Tibial nerve (tissue), 4 donors: ENCODE results near the gene OPTC.

Source experiments
- EP300 ChIP-seq, 2 donors: sonication (generic); formaldehyde crosslinking; IDR thresholded peaks; one replicate each; pipeline ENCODE4 v1.6.1; 2017; ENCODE audit warnings: antibody characterized with exemption in 2 of 2, mild to moderate bottlenecking in 1 of 2
- TF ChIP-seq, protein P1 (sequence below), 5 experiments: fragments of 200-600 bp in 3 of 5; fragments of 450-650 bp in 2 of 5; sonication (generic) in 3 of 5; IDR thresholded peaks; one replicate each; pipeline ENCODE4 v1.5.1; 2016 to 2019; ENCODE audit warnings: antibody characterized with exemption in 5 of 5, mild to moderate bottlenecking in 3 of 5, moderate library complexity in 2 of 5

DNA sequence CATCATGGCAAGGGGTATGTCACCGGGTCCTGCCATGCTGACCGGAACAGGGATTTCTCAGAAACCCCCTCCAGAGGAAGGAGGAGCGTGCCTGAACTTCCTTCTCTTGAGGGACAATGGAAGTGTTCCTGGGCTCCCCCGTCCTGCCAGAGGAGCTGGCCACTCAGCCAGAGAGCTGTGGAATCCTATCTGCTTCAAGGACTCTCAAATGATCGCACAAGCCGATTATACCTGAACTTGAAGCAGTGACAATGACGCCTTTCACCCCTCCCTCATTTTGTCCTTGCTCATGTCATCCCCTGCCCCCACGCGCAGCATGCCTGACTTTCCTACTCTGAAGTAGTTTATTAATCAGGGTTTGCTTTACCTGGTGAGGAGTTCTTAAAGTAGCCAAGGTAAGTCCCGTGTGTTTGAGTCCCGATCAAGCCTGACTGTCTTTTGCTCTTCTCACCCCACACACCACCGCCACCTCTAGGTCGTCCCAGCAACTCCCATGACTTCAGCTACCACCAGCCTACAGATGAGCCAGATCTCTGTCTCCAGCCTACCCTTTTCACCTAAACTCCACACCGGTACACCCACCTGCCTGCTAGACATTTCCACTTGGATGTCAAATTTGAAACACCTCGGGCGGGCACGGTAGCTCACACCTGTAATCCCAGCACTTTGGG, 43.3 kb upstream of the OPTC start:
- TF ChIP-seq EP300 (IDR thresholded peaks at IDR 0.05): no peak
- TF ChIP-seq, protein P1, sequence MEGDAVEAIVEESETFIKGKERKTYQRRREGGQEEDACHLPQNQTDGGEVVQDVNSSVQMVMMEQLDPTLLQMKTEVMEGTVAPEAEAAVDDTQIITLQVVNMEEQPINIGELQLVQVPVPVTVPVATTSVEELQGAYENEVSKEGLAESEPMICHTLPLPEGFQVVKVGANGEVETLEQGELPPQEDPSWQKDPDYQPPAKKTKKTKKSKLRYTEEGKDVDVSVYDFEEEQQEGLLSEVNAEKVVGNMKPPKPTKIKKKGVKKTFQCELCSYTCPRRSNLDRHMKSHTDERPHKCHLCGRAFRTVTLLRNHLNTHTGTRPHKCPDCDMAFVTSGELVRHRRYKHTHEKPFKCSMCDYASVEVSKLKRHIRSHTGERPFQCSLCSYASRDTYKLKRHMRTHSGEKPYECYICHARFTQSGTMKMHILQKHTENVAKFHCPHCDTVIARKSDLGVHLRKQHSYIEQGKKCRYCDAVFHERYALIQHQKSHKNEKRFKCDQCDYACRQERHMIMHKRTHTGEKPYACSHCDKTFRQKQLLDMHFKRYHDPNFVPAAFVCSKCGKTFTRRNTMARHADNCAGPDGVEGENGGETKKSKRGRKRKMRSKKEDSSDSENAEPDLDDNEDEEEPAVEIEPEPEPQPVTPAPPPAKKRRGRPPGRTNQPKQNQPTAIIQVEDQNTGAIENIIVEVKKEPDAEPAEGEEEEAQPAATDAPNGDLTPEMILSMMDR (IDR thresholded peaks at IDR 0.05): no peak
